DMS 273 treated with DMSO at 0.1 percent for 48 hours (cell line): ENCODE results near the gene NDST4.

Source experiments
- DNase-seq: peaks from one replicate; lab custom pipeline; 2025; lab: John Stamatoyannopoulos, UW

The NDST4 gene

GRCh38 chr4:115113506-115114106, at the start of gene NDST4:
NDST4 (minus strand) TSS chr4:115113620; CDS start chr4:115077036, 36,584 bp downstream.
- peak; percentile 45 for DNase-seq

- no peak for DNase-seq
Observed at GRCh38 chr4:115159141-115159540, 45.7 kb upstream of the NDST4 start.

GRCh38 chr4:115158296-115158695, 44.9 kb upstream of the NDST4 start:
- no peak for DNase-seq

- DNase-seq: no peak
Observed at GRCh38 chr4:115154826-115155225, 41.4 kb upstream of the NDST4 start.

GRCh38 chr4:115152965-115153364, 39.5 kb upstream of the NDST4 start:
- no peak for DNase-seq

- DNase-seq: no peak
Observed at GRCh38 chr4:115152081-115152480, 38.7 kb upstream of the NDST4 start.

- DNase-seq: no peak
Observed at GRCh38 chr4:115149106-115149505, 35.7 kb upstream of the NDST4 start.

- no peak for DNase-seq
Observed at GRCh38 chr4:115145393-115146160, 32.2 kb upstream of the NDST4 start.

- no peak for DNase-seq
Observed at GRCh38 chr4:115128037-115128436, 14.6 kb upstream of the NDST4 start.

GRCh38 chr4:115126491-115126890, 13.1 kb upstream of the NDST4 start:
- DNase-seq: no peak

GRCh38 chr4:115121351-115122043, 8.1 kb upstream of the NDST4 start:
- no peak for DNase-seq

GRCh38 chr4:115119804-115120352, 6.5 kb upstream of the NDST4 start:
- DNase-seq: no peak

GRCh38 chr4:115117651-115118050, 4.2 kb upstream of the NDST4 start:
- no peak for DNase-seq

GRCh38 chr4:115110191-115111181, 2.9 kb downstream of the NDST4 start:
- peak; percentile 11 for DNase-seq

GRCh38 chr4:115108850-115109249, 4.6 kb downstream of the NDST4 start:
- no peak for DNase-seq

GRCh38 chr4:115107411-115107810, 6.0 kb downstream of the NDST4 start:
- DNase-seq: no peak

- no peak for DNase-seq
Observed at GRCh38 chr4:115101675-115102074, 11.7 kb downstream of the NDST4 start.

GRCh38 chr4:115090483-115091075, 22.8 kb downstream of the NDST4 start:
- DNase-seq: no peak

- DNase-seq: no peak
Observed at GRCh38 chr4:115082633-115083032, 30.8 kb downstream of the NDST4 start.

- DNase-seq: no peak
Observed at GRCh38 chr4:115076691-115077090, 36.7 kb downstream of the NDST4 start.

GRCh38 chr4:115058533-115058932, 54.9 kb downstream of the NDST4 start:
- no peak for DNase-seq
